Measurements from ENCODE around the gene NCOA3.
A peak's percentile ranks its signal among the peaks of the same experiment; 100 is the strongest.

DNA sequence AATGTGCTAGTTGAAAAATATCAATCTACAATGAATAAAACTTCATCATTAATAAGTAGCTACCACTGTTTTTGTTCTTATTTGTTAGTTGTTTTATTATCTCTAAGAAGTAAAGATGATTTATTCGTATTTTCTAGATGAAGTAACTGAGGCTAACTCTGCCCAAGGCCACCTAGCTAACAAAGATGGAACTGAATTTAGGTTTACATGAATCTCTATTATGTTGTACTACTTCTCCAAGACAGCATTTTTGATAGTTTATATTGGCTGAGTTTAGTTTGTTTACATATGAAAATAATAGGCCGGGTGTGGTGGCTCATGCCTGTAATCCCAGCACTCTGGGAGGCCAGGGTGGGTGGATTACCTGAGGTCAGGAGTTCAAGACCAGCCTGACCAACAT is 121.5 kb downstream of the NCOA3 start:
- TF ChIP-seq POLR2A (IDR thresholded peaks at IDR 0.05): no peak
- TF ChIP-seq, protein P1, sequence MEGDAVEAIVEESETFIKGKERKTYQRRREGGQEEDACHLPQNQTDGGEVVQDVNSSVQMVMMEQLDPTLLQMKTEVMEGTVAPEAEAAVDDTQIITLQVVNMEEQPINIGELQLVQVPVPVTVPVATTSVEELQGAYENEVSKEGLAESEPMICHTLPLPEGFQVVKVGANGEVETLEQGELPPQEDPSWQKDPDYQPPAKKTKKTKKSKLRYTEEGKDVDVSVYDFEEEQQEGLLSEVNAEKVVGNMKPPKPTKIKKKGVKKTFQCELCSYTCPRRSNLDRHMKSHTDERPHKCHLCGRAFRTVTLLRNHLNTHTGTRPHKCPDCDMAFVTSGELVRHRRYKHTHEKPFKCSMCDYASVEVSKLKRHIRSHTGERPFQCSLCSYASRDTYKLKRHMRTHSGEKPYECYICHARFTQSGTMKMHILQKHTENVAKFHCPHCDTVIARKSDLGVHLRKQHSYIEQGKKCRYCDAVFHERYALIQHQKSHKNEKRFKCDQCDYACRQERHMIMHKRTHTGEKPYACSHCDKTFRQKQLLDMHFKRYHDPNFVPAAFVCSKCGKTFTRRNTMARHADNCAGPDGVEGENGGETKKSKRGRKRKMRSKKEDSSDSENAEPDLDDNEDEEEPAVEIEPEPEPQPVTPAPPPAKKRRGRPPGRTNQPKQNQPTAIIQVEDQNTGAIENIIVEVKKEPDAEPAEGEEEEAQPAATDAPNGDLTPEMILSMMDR (IDR thresholded peaks at IDR 0.05): peak in 1 of 6 experiments; percentile 19

All from esophagus squamous epithelium (tissue), 4 donors.